GM10266 (cell line): ENCODE results near the gene ST14.

ENCODE experiments used
- DNase-seq: peaks from one replicate; pipeline ENCODE4 v3.0.0; 2012; ENCODE audit errors: extremely low spot score
- TF ChIP-seq, protein P1 (sequence below): IDR thresholded peaks from 2 replicates; pipeline ENCODE4 v1.5.1; 2012; ENCODE audit warnings: mild to moderate bottlenecking, low read depth; ENCODE audit not compliant: control insufficient read depth, insufficient read depth; ENCODE audit errors: missing control alignments

Gene ST14

DNA sequence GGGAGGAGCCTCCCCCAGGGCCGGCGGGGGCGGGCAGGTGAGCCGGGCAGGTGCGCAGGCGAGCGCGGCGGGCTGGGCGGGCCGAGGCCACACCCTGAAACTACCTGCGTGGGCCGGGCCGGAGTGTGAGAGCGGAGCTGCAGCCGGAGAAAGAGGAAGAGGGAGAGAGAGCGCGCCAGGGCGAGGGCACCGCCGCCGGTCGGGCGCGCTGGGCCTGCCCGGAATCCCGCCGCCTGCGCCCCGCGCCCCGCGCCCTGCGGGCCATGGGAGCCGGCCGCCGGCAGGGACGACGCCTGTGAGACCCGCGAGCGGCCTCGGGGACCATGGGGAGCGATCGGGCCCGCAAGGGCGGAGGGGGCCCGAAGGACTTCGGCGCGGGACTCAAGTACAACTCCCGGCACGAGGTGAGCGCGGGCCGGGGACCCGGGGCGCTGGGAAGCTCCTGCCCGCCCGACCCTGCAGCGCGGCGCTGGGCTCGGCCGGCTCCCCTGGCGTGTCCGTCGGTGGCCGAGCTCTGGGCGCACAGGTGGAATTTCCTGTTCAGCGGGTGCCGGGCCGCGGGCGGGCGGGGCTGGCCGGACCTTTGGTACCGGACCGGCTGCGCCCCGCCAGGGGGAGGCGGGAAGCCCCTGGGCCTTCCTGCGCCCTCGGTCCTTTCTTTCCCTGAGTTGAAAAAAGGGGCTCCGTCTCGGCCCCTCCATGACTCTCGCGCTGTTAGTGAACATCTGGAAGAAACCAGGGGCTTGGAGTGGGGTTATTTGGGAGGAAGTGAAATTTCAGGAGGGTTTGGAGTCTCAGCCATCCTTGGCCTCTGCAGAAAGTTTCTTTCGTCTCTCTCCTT is at the start of gene ST14:
TSS of gene ST14 (plus strand) at position 126 of the 841 bp plus-strand sequence. CDS start at position 324, 198 bp downstream.
- TF ChIP-seq, protein P1, sequence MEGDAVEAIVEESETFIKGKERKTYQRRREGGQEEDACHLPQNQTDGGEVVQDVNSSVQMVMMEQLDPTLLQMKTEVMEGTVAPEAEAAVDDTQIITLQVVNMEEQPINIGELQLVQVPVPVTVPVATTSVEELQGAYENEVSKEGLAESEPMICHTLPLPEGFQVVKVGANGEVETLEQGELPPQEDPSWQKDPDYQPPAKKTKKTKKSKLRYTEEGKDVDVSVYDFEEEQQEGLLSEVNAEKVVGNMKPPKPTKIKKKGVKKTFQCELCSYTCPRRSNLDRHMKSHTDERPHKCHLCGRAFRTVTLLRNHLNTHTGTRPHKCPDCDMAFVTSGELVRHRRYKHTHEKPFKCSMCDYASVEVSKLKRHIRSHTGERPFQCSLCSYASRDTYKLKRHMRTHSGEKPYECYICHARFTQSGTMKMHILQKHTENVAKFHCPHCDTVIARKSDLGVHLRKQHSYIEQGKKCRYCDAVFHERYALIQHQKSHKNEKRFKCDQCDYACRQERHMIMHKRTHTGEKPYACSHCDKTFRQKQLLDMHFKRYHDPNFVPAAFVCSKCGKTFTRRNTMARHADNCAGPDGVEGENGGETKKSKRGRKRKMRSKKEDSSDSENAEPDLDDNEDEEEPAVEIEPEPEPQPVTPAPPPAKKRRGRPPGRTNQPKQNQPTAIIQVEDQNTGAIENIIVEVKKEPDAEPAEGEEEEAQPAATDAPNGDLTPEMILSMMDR = no peak
- no peak for DNase-seq

DNA sequence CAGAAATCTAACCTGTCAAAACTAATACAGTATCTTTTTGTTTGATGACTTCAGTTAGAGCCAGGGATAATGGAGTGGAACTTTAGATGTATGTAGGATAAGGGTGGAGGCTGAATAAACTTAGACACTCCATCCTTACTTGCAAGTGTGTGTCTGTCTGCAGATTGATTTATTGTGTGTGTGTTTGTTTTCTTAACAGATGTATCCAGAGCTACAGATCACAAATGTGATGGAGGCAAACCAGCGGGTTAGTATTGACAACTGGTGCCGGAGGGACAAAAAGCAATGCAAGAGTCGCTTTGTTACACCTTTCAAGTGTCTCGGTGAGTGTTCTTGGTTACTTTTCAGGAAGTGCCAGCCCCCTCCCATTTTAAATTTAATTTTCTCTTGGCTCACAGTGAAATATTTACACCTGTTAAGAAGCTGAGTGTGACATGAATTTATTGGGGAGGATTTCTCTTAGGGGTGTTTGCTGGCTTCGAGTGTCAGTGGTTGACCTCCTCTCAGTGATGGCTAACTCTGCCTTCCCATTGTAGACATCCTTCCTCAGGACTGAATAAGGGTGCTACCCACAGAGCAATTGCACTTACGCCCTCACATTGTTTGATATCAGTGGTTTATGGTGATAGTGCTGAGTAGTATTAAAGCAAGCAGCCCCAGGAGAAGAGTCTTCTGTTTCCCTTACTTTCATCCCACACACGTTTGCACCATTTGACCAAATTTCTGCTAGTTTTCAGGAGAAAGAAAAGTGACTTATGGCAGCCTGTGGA is 49.1 kb upstream of the ST14 start:
- TF ChIP-seq, protein P1 = no peak

DNA sequence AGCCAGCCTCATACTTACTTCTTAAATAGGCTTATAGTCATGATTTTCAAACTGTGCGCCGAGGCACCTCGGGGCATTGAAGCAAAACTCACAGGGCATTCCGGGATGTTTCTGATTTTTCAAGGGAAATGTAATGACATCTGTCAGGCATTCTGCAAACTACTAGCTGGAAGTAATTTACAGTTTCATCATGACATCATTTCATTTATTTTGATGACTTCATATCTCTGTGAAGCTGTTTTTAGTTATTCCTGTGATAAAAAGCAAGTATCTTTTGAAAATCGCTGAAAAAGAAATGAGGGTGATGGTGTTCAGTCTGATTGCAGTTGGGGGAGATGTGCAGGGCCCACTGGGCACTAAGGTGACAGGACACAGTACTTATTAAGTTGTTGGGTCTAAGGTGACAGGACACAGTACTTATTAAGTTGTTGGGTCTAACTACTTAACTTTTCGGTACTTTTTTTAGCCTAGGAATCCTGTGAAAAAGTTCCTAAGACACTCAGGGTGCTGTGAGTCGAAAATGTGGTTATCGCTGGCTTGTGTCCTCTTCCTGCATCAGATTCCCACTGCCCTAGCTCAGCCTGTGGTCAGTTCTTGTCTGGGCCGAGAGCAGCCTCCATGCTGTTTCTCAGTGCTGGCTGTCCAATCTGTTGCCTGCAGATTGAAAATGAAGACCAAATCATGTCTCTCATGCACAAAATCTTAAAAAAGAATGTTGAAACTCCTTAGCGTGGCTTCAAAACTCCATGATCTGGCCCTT is 47.3 kb upstream of the ST14 start:
- no peak for DNase-seq
- TF ChIP-seq, protein P1 = no peak

More for the DNA sequence above, 49.1 kb upstream of the ST14 start:
- DNase-seq = no peak

DNA sequence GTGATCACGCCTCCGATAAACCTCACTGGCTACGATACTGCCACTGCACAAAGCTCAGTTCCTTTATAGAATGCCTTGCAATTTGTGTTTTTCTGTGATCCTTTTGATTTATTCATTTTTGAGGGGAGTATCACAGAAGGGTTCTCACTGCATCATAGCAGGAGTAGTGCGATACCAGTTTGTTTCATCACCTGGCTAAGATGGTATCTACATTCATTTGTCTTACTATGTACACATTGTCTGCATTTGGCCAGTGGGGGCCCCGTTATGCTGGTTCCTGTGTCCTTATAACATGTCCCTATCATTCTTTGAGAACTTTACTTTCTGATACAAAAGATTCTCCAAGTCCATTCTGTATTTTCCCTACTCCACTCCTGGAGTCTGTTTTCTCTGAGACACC is 45.3 kb upstream of the ST14 start:
- TF ChIP-seq, protein P1 = no peak
- no peak for DNase-seq

DNA sequence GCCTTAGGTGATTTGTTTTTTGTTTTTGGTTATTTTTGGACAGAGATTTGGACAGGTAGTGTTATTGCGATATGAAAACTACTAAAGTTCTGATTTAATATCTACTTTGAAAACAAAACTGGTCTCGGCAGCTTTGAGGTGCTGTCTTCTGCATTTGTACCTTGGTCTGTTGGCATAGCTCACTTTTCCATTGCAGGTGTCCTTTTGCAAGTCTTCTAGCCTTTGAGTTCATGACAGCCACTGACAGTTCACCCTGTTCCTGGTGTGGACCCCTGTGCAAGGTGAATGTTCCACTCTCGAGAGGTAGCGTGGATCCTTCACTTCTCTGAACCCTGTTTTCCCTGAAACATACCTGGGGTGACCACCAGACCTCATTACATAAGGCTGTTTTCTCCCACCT is 44.9 kb upstream of the ST14 start:
- no peak for DNase-seq

GRCh38 chr11:130115218-130115617 is 44.4 kb upstream of the ST14 start:
- no peak for DNase-seq
- TF ChIP-seq, protein P1 = no peak

More for the DNA sequence above, 44.9 kb upstream of the ST14 start:
- TF ChIP-seq, protein P1 = no peak

GRCh38 chr11:130118165-130118564 is 41.4 kb upstream of the ST14 start:
- DNase-seq = peak; percentile 64
- TF ChIP-seq, protein P1 = no peak
